Urothelium cell line (cell line): ENCODE results near the gene FKRP.
"Not testable (repeated sequence)": the region's sequence is repeated elsewhere in the genome, so short reads cannot be mapped to it uniquely, and the experiment has no call there.

Experiments used
- DNase-seq: peaks from one replicate; pipeline ENCODE4 v3.0.0; 2011; ENCODE audit warnings: low spot score, mixed read lengths
- FAIRE-seq: peaks from 2 replicates; lab custom pipeline; 2011; peaks lifted over from hg19 to GRCh38; lab: Jason Lieb, UNC

FKRP gene

DNA sequence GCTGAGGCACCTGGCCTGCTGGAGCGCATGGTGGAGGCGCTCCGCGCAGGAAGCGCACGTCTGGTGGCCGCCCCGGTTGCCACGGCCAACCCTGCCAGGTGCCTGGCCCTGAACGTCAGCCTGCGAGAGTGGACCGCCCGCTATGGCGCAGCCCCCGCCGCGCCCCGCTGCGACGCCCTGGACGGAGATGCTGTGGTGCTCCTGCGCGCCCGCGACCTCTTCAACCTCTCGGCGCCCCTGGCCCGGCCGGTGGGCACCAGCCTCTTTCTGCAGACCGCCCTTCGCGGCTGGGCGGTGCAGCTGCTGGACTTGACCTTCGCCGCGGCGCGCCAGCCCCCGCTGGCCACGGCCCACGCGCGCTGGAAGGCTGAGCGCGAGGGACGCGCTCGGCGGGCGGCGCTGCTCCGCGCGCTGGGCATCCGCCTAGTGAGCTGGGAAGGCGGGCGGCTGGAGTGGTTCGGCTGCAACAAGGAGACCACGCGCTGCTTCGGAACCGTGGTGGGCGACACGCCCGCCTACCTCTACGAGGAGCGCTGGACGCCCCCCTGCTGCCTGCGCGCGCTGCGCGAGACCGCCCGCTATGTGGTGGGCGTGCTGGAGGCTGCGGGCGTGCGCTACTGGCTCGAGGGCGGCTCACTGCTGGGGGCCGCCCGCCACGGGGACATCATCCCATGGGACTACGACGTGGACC lies 10.1 kb downstream of the FKRP start:
- no peak for DNase-seq
- FAIRE-seq, result no peak

- FAIRE-seq, result no peak
- DNase-seq, result no peak
Observed at GRCh38 chr19:46756544-46756888, 10.7 kb downstream of the FKRP start.

DNA sequence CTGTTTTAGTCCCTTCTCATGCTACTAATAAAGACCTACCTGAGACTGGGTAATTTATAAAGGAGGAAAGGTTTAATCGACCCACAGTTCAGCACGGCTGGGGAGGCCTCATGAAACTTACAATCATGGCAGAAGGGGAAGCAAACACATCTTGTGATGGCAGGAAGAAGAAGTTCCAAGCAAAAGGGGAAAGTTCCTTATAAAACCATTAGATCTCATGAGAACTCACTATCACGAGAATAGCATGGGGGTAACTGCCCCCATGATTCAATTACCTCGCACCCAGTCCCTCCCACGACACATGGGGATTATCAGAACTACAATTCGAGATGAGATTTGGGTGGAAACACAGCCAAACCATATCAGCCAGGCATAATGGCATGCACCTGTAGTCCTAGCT lies 13.3 kb downstream of the FKRP start:
- FAIRE-seq, result no peak
- no peak for DNase-seq

- DNase-seq (no peak), FAIRE-seq (no peak)
Observed at GRCh38 chr19:46759817-46760333, 14.0 kb downstream of the FKRP start.

DNA sequence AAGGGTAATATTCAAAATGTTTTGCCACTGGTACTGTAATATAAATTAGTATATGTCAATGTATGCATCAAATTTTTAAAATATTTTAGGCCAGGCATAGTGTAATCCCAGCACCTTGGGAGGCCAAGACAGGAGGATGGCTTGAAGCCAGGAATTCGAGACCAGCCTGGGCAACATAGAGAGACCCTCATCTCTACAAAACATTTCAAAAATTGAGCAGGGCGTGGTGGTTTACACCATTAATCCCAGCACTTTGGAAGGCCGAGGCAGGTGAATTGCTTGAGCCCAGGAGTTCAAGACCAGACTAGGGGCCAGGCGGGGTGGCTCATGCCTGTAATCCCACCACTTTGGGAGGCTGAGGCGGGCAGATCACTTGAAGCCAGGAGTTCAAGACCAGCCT lies 14.5 kb downstream of the FKRP start:
- DNase-seq, result no peak
- FAIRE-seq, result no peak

DNA sequence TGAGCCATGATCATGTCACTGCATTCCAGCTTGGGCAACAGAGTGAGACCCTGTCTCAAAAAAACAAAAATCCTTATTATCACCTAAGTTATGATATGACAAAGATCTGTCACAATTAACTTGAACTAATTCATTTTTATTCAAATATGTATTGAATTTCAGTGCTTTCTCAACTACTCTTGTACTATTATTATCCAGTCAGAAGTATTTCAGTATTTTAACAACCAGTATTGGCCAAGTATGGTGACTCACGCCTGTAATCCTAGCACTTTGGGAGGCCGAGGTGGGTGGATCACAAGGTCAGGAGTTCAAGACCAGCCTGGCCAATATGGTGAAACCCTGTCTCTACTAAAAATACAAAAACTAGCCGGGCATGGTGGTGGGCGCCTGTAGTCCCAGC lies 15.0 kb downstream of the FKRP start:
- FAIRE-seq, DNase-seq: not testable (repeated sequence)

GRCh38 chr19:46761418-46761831 lies 15.6 kb downstream of the FKRP start:
- FAIRE-seq, result no peak
- DNase-seq, result no peak

- DNase-seq, result no peak
- FAIRE-seq, result no peak
Observed at GRCh38 chr19:46762245-46762890, 16.5 kb downstream of the FKRP start.

GRCh38 chr19:46764817-46765291 lies 19.0 kb downstream of the FKRP start:
- FAIRE-seq, result no peak

GRCh38 chr19:46766569-46767317 lies 20.9 kb downstream of the FKRP start:
- DNase-seq, result peak; percentile 54
- no peak for FAIRE-seq

More at GRCh38 chr19:46764817-46765291, 19.0 kb downstream of the FKRP start:
- no peak for DNase-seq

- not testable (repeated sequence) for FAIRE-seq, DNase-seq
Observed at GRCh38 chr19:46768746-46769145, 22.9 kb downstream of the FKRP start.

- FAIRE-seq (no peak), DNase-seq (no peak)
Observed at GRCh38 chr19:46772170-46773017, 26.5 kb downstream of the FKRP start.

DNA sequence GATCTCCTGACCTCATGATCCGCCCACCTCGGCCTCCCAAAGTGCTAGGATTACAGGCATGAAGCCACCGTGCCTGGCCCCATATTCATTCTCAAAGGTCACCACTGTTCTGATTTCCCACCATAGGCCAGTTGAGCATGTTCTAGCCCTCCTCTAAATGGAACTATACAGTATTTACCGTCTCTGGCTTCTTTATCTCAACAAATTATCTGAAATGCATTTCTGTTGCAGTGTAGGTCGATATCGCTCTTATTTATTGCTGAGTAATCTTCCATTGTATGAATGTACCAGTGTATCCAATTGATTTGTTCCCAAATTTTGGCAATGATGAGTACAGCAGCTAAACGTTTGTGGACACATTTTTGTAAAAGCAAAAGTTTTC lies 27.2 kb downstream of the FKRP start:
- FAIRE-seq (no peak), DNase-seq (no peak)

- FAIRE-seq (no peak), DNase-seq (no peak)
Observed at GRCh38 chr19:46775642-46776258, 29.9 kb downstream of the FKRP start.

DNA sequence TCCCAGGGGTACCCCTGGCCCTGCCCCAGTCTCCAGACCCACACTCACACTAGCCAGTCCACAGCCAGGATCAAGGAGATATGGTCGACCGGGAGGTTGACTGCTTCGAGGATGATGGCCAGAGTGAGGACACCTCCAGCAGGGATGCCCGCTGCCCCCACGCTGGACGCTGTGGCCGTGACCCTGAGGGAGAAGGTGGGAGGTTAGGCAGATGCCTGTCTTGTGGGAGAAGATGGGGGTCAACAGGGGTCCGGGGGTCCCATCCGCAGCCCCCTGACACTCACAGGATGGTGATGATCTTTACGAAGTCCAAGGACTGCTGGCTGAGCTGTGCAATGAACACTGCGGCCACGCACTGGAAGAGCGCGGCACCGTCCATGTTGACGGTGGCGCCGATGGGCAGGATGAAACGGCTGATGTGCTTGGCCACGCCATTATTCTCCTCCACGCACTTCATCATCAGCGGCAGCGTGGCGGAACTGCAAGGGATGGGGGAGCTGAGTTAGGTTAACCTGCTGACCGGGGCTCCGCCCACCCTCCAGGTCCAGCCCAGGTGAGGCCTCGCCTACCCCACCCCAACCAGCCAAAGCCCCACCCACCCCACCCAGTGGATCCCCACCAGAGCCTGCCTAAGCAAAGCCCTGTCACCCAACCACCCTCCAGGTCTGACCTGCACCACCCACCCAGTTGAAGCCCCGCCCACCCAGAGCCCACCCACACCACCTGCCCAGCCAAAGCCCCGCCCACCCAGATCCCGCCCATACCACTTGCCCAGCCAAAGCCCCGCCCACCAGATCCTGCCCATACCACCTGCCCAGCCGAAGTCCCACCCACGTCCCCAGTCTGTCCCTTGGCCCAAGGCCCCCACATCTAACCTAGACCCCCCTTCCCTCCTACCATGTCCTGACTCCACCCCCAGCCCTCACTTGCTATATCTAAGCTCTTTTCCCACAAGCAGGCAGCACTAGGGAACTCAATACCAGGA lies 31.4 kb downstream of the FKRP start:
- DNase-seq, result peak; percentile 47
- FAIRE-seq, result no peak

GRCh38 chr19:46777956-46778645 lies 32.2 kb downstream of the FKRP start:
- not testable (repeated sequence) for DNase-seq, FAIRE-seq

DNA sequence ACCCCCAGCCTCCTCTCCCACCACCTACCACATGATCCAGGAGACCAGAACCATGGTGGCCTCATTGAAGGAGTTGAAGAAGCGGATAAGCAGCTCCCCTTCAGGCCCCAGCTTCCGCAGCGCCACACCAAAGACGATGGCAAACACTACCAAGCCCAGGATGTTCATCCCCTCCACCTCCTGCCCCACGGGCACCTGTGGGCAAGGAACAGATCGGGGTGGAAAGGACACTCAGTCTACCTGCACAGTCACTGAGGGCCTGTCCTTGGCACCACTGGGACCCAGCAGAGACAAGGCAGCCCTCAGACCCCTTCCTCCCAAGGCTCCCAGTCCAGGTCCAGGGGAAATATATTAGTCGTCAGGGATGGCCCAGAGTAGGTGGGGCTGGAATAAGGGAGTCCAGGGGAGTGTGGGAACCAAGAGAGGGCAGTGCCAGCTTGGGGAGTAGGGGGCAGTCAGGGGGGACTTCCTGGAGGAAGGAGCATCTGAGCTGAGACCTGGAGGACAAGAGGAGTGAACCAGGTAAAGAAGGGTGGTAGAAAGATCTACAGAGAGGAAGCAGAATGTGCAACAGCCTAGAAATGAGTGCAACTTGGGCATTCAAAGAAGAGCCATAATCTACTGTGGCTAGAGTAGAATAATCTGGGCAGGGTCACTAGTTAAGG lies 36.6 kb downstream of the FKRP start:
- DNase-seq (no peak), FAIRE-seq (no peak)

DNA sequence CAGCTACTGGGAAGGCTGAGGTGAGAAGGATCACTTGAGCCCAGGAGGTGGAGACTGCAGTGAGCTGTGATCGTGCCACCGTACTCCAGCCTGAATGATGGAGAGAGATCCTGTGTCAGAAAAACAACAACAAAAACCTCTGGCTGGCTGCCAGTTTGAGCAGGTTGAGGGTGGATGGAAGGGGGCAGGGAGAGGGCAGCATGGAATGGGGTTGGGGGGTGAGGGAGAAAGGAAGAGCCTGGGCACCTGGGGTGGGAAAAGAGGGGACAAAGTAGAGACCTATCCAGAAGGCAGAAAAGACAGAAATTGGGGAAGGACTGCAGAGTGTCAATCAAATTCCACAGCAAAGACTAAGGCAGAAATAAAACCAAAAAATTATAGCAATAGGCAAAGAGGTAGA lies 37.8 kb downstream of the FKRP start:
- FAIRE-seq (no peak), DNase-seq (no peak)
